Measurements from ENCODE around the gene BTBD9.

DNA sequence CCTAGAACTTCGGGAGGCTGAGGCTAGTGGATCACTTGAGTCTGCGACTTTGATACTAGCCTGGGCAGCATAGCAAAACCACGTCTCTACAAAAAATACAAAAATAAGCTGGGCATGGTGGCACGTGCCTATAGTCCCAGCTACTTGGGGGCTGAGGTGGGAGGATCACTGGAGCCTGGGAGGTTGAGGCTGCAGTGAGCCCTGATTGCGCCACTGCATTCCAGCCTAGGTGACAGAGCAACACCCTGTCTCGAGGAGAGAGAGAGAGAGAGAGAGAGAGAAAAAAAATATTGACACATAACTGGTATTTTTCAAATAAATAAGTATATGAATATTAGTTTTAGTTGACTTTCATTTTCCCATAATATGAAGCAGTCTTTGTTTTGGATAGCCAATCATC is 222.2 kb downstream of the BTBD9 start:
- TF ChIP-seq EZH2 (IDR thresholded peaks at IDR 0.05; ENCODE audit: insufficient read depth, low read length) (no peak), CTCF (IDR thresholded peaks at IDR 0.05; ENCODE audit: insufficient read depth, low read depth, low read length) (no peak)
